GM03348 (cell line): ENCODE results near the gene ANXA3.
"Not testable (repeated sequence)": the region's sequence is repeated elsewhere in the genome, so short reads cannot be mapped to it uniquely, and the experiment has no call there.

Experiments used
- DNase-seq: peaks from one replicate; pipeline ENCODE4 v3.0.0; 2012; ENCODE audit warnings: low spot score

Gene ANXA3, protein sequence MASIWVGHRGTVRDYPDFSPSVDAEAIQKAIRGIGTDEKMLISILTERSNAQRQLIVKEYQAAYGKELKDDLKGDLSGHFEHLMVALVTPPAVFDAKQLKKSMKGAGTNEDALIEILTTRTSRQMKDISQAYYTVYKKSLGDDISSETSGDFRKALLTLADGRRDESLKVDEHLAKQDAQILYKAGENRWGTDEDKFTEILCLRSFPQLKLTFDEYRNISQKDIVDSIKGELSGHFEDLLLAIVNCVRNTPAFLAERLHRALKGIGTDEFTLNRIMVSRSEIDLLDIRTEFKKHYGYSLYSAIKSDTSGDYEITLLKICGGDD

DNA sequence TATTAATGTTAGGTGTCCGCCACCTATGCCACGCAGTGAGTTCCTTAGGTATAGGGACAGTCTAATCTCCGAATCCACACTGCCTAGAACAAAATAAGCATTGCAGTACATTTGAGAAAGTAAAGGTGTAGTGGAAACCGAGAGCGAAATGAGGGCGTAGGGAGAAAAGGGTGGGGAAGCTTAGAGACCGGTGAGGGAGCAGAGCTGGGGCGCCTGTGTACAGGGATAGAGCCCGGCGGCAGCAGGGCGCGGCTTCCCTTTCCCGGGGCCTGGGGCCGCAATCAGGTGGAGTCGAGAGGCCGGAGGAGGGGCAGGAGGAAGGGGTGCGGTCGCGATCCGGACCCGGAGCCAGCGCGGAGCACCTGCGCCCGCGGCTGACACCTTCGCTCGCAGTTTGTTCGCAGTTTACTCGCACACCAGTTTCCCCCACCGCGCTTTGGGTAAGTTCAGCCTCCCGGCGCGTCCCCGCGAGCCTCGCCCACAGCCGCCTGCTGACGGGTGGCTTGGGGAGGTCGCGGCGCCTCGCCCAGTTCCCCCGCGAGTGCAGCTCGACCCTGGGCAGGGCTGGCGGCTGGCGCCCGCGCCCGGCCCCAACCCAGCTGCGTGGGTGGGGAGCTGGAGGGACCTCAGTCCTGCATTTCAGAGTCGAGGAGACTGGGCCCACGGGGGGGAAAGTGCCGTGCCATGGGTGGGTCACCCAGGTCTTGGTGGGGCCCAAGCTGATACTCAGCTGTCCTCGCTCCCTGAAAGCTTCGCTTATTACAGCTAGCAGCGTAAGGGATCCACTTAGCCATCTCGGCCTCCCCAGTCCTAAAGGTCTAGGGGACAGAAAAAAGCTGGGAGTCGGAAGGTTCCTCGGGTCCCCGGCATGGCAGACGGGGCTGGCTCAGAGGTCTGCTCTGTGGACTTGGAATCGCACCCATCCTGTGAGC, at the start of gene ANXA3:
Gene ANXA3, plus strand, starts transcription at position 351 of the 932 bp plus-strand sequence. CDS start 2,704 bp downstream, outside the sequence.
- peak; percentile 45 for DNase-seq

DNA sequence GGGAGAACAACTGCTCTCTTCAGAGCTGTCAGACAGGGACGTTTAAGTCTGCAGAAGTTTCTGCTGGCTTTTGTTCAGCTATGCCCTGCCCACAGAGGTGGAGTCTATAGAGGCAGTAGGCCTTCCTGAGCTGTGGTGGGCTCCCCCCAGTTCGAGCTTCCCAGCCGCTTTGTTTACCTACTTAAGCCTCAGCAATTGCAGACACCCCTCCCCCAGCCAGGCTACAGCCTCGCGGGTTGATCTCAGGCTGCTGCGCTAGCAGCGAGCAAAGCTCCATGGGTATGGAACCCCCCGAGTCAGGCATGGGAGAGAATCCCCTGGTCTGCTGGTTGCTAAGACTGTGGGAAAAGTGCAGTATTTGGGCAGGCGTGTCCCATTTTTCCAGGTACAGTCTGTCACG, 45.3 kb upstream of the ANXA3 start:
- not testable (repeated sequence) for DNase-seq

DNA sequence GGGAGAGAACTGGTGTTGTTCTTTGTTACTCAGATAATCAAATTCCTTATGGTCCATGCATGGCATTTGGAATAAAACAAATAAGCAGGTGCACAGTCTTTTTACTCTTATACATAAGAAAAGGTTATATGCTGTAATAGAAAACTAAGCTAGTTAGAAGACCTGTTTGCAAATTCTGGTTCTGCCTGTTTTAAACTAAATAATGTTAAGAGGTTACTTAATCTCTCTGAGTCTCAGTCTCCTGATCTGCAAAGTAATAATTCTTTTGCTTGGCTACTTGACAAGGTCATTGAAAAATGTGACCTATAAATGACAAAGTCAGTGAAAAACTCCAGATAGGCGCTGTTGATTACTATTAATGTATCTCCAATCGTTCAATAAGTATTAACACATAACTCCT, 42.5 kb upstream of the ANXA3 start:
- DNase-seq, result no peak

DNA sequence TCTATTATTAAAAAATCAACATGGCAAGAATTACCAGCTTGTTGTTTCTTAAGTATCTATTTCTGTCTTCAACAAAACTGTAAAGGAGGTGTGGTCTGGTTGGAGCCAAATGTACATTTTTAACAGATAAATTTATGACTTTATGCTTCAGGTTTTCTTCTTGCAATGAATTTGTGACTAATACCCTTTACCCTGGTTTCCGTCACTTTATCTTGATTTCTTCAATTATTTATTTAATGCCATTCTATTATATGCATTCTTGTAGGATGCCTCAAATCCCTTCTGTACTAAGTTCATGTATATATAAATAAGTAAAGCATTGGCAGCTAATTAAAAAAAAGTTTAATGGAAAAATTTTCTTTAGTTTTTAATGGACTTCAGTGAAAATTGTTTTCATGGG, 41.5 kb upstream of the ANXA3 start:
- no peak for DNase-seq

DNA sequence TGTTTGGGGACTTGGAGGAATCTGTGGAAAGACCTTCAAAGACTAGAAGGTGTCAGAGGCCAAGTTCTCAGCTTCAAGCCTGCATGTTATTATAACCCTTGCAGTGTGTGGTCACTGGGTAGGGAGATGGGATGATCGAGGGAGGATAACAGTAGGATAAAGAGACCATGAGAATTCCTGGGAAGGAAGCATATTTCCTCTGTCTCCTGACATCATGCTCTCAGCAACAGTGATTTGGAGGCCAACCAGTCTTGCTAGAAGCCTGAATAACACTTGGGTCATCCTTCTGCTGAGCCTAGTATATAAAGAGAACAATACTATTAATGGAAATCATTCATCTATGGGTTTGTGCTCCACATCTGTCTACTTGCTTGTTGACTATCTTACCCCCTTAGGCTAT, 40.9 kb upstream of the ANXA3 start:
- peak; percentile 11 for DNase-seq

DNA sequence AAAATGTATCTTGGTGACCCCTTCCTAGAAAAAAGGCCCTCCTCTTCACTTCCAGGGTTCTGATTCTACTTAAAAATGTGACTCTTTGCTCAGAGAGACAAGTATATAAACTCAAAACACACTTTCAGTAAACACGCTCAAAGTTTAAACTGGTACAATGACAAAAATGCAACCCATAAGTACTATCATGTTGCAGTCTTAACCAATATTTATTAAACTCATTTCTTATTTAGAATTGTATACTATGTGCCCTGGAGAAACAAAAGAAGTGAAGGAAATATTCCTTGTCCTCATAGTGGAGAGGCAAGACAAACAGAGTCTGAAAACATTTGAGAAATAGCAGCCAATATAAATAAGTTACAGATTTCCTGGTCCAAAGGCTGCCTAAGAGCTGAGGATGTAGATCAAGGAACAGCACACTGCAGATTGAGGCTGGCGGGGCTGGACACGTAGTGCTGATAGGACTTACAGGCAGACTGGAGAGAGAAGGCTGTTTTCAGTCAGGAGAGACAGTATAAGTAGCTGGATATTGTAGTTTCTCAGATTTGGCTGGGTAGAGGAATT, 39.1 kb upstream of the ANXA3 start:
- DNase-seq, result no peak

DNA sequence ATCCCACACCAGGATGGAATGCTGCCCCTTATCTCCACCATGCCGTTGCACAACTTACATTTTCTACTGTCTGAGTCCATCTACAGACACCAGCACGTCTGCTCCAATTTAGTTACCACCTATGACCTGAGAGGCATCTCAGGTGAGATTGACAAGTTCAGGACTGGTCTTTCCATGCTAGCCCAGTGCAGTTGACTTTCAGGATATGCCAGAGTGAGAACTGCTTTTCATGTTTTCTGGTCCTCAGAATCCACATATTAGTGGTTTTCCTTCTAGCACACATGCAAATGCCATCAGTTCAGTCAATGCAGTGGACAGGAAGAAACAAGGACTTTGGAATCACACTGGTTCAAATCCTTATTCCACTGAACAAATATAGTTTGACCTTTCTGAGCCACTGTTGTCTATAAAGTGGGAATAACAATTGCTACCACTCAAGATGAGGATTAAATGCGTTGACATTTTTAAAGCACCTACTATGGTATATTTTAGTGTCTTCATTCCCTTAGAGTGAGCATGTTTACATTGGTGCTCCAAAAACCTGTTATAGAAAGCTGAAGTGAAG, 38.1 kb upstream of the ANXA3 start:
- DNase-seq, result no peak

DNA sequence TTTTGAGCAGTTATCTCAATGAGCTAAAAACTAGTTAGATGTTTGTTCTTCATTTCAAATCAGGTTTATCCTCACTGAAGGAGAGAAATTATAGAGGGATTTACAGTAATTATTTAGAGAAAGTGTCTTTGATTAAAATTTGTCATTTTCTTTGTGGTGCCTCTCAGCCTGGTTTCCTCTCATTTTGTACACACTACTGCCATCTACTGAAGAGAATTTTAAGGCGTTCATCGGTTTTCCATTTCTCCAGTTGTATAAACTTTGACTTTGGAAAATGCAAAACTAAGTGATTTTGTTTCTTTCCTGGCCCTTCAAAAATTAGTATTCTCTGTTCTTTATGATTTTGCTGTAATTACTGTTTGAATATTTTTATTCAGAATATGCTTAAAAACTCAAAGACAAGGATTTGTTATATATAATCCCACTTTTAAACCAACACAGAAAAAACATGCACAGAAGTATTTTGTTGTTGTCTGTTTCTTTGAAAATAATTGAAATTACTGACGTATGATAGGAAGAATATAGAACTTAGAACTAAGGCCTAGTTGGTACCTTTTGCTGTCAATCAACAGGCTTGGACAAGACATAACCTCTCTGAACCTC, 34.4 kb upstream of the ANXA3 start:
- DNase-seq, result peak; percentile 60

DNA sequence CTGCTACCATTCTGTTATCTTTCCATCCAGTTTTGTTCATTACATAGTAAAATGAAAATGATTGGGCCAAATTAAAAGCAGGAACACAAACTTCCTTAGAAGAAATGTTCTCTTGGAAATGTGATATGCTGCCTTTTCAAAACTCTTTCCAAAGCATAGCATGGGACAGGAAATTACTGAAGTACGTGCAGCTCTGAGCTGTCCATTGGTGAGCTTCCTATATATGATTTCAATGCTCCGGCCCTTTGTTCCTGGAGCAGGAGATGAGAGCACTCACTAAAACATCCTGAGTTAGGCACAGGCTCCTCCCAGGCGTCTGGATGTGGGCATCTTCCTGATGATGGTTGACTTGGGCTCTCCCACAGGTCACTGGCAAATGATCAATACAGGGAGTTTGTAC, 33.0 kb upstream of the ANXA3 start:
- no peak for DNase-seq

DNA sequence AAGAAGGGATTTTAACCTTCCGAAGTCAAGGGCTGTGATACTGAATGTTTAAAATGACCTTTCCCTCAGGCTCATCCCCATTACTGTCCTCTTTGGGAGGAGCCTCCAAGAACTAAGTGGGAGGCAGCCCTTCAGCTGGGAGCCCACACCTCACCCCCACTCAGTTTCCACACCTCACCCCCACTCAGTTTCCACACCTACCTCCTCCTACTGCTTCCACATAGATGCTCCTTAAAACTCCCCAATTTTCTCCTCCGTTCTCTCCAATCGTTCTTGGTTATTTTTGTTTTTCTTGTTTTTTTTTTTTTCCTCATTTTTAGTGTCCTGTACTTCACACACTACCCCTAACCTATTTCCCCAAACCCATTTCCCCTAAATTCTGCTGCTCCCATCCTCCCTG, 31.6 kb upstream of the ANXA3 start:
- no peak for DNase-seq

DNA sequence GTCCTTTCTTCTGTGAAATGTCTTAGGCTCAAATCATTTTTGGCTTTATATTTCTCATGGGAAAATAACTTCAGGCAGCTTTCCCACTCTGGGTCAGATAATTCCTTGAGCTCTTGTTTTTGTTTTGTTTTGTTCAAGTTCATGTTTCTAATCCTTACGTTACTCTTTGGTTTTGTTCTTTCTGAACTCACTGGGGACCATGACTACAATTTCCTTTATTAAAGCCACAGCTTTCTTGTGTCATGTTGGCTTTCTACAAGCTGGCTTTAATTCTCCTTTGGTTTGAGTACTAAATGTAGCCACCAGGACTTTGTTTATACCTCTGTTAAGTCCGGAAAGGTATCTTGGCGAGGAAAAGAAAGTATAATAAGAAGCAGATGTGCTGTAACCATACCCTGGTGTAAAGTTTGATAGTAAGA, 30.8 kb upstream of the ANXA3 start:
- DNase-seq, result no peak

DNA sequence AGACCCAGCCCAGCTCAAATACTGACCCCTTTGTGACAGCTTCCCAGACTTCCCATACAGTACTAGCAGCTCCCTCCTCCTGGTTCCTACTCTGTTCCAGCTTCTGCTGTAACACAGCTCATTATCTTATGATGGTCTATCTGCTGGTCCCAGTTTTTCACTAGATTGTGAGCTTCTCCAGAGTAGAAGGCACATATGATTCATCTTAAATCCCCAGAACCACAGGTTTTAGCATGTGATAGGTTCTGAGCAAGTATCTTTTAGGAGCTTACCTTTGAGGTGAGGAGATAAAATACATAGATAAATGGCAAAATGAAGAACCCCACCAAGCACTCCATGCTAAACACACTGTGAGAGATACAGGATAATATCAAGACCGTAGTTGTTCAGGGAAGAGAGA, 27.6 kb upstream of the ANXA3 start:
- DNase-seq, result no peak

DNA sequence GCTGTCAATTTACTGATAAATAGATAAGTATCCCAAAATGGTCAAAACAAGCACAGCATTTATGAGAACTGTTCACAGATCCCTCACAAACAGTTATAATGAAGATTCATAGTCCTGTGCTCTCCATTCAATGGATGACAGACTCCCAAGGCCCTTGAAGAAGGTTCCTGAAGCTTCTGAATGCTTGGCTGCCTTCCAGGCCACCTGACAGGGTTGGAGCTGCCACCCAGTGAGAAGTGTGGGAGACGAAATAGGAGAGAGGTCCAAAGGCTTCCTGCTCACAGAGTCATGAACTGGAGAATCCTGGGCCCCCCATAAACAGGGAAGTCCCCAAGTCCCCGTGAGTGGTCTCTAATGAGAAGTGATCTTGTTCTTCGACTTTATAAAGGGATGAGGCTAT, 26.0 kb upstream of the ANXA3 start:
- no peak for DNase-seq

DNA sequence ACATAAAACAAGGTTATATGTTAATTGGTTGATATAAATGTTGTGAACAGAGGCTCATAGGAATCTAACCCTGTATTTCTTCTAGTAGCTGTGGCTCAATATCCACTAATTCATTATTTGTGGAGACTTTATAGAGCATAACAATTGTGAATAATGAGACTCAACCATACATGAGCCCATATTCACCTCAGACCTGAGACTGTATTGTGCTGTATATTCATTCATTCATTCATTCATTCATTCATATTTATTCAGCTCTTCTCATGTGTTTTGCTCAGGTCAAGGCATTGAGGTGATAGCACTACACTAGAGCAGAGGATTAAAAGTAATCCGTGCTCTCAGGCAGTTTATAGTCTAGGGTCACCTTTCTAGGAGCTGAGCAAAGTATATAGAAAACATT, 24.5 kb upstream of the ANXA3 start:
- no peak for DNase-seq

DNA sequence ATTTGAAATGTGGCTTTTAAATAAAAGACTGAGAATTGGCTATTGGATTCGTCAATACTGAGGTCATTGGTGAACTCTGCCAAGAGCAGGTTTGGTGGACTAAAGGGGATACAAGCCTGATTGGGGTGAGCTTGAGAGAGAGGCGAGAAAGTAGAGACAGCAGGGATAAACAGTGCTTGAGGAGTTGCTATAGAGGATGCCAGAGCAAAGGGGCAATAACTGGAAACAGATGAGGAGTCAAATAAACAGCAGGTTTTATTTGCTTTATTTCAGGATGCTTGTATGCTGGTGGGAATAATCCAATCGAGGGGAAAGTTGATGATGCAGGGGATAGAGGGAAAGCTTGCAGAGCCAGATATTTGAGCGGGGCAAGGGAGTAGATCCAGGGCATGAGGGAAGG, 24.0 kb upstream of the ANXA3 start:
- no peak for DNase-seq

DNA sequence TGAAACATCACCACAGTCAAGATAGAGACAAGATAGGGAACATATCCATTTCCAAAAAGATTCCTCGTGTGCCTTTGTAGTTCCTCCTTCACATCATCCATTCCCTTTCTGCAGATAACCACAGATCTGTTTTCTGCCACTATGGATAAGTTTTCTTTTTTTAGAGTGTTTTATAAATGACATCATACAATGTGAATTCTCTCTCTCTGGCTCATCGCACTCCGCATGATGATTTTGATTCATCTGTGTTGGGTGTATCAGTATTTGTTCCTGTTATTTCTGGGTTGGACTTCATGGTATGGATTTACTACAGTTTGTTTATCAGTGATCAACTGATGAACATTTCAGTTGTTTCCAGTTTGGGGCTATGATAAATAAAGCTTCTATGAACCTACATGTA, 23.2 kb upstream of the ANXA3 start:
- DNase-seq, result peak; percentile 34

DNA sequence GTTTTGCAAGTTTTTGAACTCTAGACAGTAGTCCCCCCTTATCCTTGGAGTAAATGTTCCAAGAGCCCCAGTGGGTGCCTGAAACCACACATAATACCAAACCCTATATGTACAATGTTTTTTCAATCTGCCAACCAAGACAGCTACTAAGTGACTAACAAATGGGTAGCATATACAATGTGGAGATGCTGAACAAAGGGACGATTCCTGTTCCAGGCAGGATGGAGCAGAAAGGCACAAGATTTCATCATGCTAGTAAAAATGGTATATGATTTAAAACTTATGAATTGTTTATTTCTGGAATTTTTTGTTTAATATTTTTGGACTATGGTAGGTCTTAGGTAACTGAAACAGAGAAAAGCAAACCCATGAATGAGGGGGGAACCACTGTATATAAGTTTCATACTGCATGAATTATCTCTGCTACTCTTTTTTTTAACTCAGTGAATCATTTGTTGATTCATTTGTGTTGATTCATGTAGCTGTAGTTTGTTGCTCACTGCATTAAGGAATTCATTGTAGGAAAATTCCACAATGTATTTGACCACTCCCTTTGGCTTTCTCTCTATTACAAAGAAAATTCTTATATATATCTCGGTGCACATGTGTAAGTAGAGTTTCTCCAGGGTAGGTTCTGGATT, 21.9 kb upstream of the ANXA3 start:
- peak; percentile 55 for DNase-seq

DNA sequence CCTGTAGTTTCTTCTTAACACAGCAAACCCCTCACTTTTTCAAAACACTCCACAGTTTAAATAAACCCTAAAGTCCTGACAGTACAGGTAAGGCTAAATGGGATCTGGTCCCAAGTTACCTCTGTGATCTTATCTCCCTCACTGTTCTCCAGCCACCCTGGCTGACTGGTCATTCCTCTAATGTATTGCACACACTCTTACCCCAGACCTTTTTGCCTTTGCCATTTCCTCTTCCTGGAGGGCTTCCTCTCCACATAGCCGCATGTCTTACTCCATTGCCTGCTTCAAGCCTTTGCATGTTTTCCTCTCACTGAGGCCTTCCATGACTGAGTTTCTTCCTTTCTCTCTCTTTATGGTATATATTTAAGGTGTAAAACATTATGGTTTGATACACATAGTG, 19.5 kb upstream of the ANXA3 start:
- DNase-seq, result no peak

DNA sequence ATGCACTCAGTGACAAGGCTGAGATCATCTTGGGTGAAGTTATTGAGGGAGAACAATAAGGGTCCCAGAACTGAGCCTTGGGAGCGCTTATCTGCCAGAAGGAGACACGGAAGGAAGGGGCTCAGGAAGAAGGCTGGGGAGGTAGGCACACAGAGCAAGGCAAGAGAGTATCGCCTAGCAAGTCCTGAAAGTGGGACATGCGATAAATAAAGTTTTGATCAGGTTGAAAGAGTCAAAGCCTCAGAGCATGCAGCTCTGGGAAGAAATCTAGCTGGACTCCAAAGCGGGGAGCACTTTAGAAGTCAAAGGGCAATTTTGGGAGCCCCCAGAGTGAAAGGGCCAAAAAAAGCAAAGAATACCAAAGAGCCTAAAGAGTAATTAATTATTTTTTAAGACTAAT, 17.7 kb upstream of the ANXA3 start:
- DNase-seq, result no peak

DNA sequence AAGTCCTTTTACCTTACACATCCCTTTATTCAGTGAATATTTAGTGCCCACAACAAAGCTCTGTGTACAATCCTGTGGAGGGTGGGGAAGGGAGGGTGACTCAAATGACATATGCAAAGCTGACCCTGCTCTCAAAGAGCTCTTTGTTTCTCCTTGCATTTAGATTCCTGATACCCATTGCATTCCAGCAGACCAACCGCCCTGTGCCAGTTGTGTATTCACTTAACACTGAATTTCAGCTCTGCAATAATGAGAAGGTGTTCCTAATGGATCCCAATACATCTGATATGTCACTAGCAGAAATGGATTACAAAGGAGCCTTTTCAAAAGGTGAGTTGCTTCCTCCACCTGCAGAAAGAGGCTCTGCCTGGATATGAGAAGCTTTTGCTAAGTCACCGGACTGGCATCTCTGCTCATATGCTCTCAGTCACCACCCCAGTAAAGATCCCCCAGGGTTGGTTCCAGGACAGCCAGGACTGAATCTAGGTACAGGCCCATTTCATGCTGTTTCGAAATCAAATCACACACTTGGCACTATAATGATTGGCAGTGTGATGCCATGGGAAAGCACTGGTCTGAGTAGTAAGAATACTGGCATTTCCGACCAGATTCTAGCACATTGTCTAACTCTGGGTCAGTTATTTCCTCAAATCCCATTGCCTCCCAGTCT, 17.1 kb upstream of the ANXA3 start:
- no peak for DNase-seq

DNA sequence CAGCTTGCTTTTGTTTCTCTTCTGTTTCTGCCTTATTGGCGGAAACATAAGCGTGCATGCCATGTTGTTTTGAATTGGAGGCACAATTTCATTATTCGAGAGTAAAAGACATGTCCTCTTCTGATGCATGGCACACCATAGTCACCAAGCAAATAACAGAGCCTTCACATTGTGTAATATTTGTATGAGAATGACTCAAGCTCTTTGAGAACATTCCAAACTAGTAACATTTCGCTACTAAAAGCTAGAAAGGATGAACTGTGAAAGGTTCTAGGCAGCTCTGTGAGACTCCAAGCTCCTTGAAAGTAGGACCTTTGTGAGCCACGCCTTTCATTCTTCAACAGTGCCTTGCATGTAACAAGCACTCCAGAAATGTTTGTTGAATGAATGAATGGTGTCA, 9.2 kb upstream of the ANXA3 start:
- peak; percentile 48 for DNase-seq
